Osteoblast (primary cell): ENCODE results near the gene ATAD5. TPM values are rescaled to one million over a fixed set of nuclear protein-coding genes. Genes with fewer than 3 reads are reported as not detected.
A peak's percentile ranks its signal among the peaks of the same experiment; 100 is the strongest.
"Not testable (repeated sequence)": the region's sequence is repeated elsewhere in the genome, so short reads cannot be mapped to it uniquely, and the experiment has no call there.

ENCODE experiments used
- DNase-seq: peaks from one replicate; pipeline ENCODE4 v3.0.0; 2011; ENCODE audit warnings: low spot score, mixed read lengths; ENCODE audit not compliant: insufficient read length; ENCODE audit errors: missing footprints
- H2AFZ ChIP-seq: 2 replicates; pipeline ENCODE4 v1.6.0; 2011; ENCODE audit warnings: mild to moderate bottlenecking, low read length
- H3K27ac ChIP-seq: 2 replicates; pipeline ENCODE4 v1.5.1; 2011; ENCODE audit warnings: mild to moderate bottlenecking, low read depth, low read length, moderate library complexity
- H3K27me3 ChIP-seq: 2 replicates; pipeline ENCODE4 v1.6.0; 2012; ENCODE audit warnings: mild to moderate bottlenecking, control low read depth, inconsistent platforms, low read length, moderate library complexity; ENCODE audit not compliant: insufficient read depth
- H3K36me3 ChIP-seq: 2 replicates; pipeline ENCODE4 v1.5.1; 2011; ENCODE audit warnings: mild to moderate bottlenecking, low read length, control low read depth, moderate library complexity; ENCODE audit not compliant: insufficient read depth
- H3K4me1 ChIP-seq: 2 replicates; pipeline ENCODE4 v1.5.1; 2011; ENCODE audit warnings: mild to moderate bottlenecking, low read length, control low read depth, moderate library complexity; ENCODE audit not compliant: insufficient read depth
- H3K4me2 ChIP-seq: 2 replicates; pipeline ENCODE4 v1.6.0; 2011; ENCODE audit warnings: mild to moderate bottlenecking, low read length; ENCODE audit not compliant: insufficient read depth
- H3K4me3 ChIP-seq: fragments of 200-600 bp; sonication (generic); 3 replicates; pipeline ENCODE4 v1.5.1; 2012; ENCODE audit warnings: mild to moderate bottlenecking, low read length, inconsistent platforms; ENCODE audit not compliant: insufficient read depth
- H3K79me2 ChIP-seq: 2 replicates; pipeline ENCODE4 v1.6.0; 2012; ENCODE audit warnings: mild to moderate bottlenecking, low read length, control low read depth, inconsistent platforms; ENCODE audit not compliant: insufficient read depth
- H3K9me3 ChIP-seq: 2 replicates; pipeline ENCODE4 v1.5.1; 2011; ENCODE audit warnings: low read depth, low read length, control low read depth
- H4K20me1 ChIP-seq: 2 replicates; pipeline ENCODE4 v1.6.0; 2012; ENCODE audit warnings: mild to moderate bottlenecking, low read length, control low read depth; ENCODE audit not compliant: insufficient read depth
- total RNA-seq: library from RNA; depleted of rRNA; stranded (reverse); fragments of >200 nt; gene quantifications from 2 replicates; pipeline ENCODE4 v1.2.3, GENCODE V29; 2012
- TF ChIP-seq, protein P1 (sequence below): IDR thresholded peaks from 2 replicates; pipeline ENCODE4 v1.5.1; 2011; ENCODE audit warnings: mild to moderate bottlenecking, low read depth, low read length, moderate library complexity; ENCODE audit errors: extremely low read depth

Gene ATAD5
- total RNA-seq, 1 donor, result 1.8 TPM

DNA sequence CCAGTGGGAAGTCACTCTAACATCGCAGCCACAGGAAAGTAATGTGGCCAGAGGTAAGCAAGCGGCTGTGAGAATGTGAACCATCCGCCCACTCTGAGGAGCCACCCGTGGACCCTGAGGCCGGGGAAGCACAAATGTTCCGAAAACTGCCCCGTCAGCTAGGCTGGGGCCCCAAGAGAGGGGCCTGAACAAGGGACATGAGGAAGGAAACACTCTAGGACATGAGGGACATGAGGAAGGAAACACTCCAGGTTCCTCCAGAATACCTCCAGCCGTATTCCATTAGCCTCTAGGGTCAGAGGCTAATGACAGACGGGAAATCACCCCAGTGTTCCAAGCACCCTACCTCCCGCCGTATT is 74.0 kb downstream of the ATAD5 start:
- H3K27me3 ChIP-seq, result no peaks in the 10 kb centered on the region
- H3K9me3 ChIP-seq, result no peaks in the 10 kb centered on the region
- peak overlapping the region; percentile 96 for H3K4me3 ChIP-seq
- peak; percentile 82 for DNase-seq
- peaks cover 15% of the 10 kb centered on the region for H3K4me1 ChIP-seq
- H3K4me2 ChIP-seq, result peak overlapping the region; percentile 98
- TF ChIP-seq, protein P1, sequence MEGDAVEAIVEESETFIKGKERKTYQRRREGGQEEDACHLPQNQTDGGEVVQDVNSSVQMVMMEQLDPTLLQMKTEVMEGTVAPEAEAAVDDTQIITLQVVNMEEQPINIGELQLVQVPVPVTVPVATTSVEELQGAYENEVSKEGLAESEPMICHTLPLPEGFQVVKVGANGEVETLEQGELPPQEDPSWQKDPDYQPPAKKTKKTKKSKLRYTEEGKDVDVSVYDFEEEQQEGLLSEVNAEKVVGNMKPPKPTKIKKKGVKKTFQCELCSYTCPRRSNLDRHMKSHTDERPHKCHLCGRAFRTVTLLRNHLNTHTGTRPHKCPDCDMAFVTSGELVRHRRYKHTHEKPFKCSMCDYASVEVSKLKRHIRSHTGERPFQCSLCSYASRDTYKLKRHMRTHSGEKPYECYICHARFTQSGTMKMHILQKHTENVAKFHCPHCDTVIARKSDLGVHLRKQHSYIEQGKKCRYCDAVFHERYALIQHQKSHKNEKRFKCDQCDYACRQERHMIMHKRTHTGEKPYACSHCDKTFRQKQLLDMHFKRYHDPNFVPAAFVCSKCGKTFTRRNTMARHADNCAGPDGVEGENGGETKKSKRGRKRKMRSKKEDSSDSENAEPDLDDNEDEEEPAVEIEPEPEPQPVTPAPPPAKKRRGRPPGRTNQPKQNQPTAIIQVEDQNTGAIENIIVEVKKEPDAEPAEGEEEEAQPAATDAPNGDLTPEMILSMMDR, result no peak
- H2AFZ ChIP-seq, result peak overlapping the region; percentile 96
- H4K20me1 ChIP-seq, result no peaks in the 10 kb centered on the region
- peak overlapping the region; percentile 50 for H3K27ac ChIP-seq
- peaks cover 8% of the 10 kb centered on the region for H3K36me3 ChIP-seq
- peaks cover 49% of the 10 kb centered on the region for H3K79me2 ChIP-seq

DNA sequence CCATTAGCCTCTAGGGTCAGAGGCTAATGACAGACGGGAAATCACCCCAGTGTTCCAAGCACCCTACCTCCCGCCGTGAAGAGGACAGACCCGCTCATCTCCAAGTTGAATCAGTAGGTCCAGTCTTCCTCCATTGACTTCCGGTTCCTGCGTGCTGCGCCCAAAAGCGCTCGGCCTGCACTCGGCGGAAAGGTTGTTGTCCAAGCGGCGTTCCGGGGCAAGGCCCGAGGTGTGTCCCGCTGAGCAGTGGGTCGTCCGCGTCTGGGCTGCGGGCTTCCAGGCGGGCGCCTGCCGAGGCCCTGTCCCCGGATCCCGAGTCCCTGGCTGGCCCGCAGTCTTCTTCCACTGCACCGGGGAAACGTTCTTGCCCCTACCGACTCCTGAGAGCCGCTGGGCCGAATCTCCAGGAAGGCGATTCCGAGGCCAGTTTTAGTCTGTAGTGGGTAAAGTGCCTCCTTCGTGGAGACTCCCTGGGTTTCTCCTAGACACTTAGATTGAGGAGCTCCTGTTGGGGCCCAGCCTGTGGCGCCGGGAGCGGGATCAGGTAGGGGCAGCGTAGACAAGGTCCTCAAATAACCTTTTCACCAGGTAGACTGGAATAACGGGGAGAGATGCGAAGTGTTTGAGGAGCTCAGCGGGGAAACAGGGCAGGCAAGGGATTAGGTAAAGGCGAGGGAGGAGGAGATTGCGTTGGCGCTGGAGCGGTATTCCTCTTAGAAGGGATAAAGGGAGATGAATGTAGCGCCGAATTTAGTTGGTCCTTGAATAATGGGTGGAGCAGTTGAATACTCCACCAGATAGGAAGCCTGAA is 74.5 kb downstream of the ATAD5 start, which contains the start of gene TEFM:
Gene TEFM (minus strand): TSS at position 138 of the 811 bp plus-strand sequence. CDS start 40 bp downstream, at position 98.
- Histone ChIP-seq H3K27me3 (no peaks in the 10 kb centered on the region), H4K20me1 (no peaks in the 10 kb centered on the region), H3K4me2 (peak within 1 kb of the TSS; percentile 98), H3K4me3 (peak within 1 kb of the TSS; percentile 96), H3K27ac (peak within 1 kb of the TSS; percentile 50), H3K79me2 (peaks cover 48% of the 10 kb centered on the region), H3K9me3 (no peaks in the 10 kb centered on the region), H2AFZ (peak within 1 kb of the TSS; percentile 96), H3K4me1 (peaks cover 15% of the 10 kb centered on the region), H3K36me3 (peaks cover 6% of the 10 kb centered on the region)
- TF ChIP-seq, protein P1, result no peak
- peak; percentile 97 for DNase-seq

DNA sequence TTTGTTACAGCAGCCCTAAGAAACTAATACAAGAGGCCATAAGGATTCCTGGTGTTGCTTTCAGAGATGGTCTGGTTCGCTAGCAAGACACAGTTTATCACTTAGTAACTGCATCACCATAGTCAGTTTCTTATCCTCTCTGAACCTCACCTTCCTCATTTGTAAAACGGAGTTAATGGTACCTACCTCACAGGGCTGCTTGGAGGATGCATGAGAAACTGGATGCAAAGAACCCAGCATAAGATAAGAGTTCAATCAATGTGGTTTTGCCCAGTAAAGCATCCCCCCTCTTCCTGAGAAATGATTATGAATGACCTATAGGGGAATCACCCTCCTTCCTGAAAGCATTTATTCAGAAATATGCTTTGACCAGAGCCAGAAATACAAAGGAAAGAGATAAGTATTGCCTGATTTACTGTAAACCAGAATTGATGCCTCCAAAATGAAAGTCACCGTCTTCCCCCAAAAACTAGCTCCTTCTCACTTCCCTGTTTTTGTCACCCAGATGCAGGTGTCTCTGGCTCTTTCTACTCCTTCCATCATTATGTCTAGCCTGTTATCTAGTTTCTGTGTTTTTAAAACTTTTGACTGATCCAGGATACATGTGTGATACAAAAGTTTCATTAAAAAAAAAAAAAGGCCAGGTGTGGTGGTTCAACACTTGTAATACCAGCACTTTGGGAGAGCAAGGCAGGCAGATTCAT is 77.1 kb downstream of the ATAD5 start:
- no peaks in the 10 kb centered on the region for H3K27me3 ChIP-seq
- no peak overlapping the region for H2AFZ ChIP-seq
- peak; percentile 4 for DNase-seq
- no peak overlapping the region for H3K4me3 ChIP-seq
- TF ChIP-seq, protein P1, result no peak
- peaks cover 31% of the 10 kb centered on the region for H3K79me2 ChIP-seq
- H3K4me2 ChIP-seq, result no peak overlapping the region
- no peaks in the 10 kb centered on the region for H3K9me3 ChIP-seq
- peaks cover under 1% of the 10 kb centered on the region for H3K36me3 ChIP-seq
- peaks cover 15% of the 10 kb centered on the region for H3K4me1 ChIP-seq
- H4K20me1 ChIP-seq, result no peaks in the 10 kb centered on the region
- no peak overlapping the region for H3K27ac ChIP-seq

DNA sequence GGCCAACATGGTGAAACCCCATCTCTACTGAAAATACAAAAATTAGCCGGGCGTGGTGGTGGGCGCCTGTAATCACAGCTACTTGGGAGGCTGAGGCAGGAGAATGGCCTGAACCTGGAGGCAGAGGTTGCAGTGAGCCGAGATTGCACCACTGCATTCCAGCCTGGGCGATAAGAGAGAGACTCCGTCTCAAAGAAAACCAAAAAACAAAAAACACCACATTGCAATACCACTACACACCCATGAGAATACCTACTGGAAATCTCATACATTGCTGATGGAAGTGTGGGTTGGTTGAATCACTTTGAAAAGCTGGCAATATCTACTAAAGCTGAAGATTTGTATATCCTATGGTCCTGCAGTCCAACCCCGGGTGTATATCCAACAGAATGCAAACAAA is 78.4 kb downstream of the ATAD5 start:
- peaks cover 12% of the 10 kb centered on the region for H3K4me1 ChIP-seq
- H4K20me1 ChIP-seq, H3K36me3 ChIP-seq, DNase-seq, H3K4me2 ChIP-seq, H2AFZ ChIP-seq, H3K4me3 ChIP-seq, H3K27ac ChIP-seq, H3K27me3 ChIP-seq, H3K9me3 ChIP-seq: not testable (repeated sequence)
- peaks cover 19% of the 10 kb centered on the region for H3K79me2 ChIP-seq
